GM21737 (cell line): ENCODE measurements around the gene LRRC32.

Source experiments
- ATAC-seq: cut with Tn5 transposase; IDR thresholded peaks from one replicate; pipeline ENCODE4 v1.9.1; 2021; ENCODE audit warnings: mild to moderate bottlenecking, moderate library complexity; ENCODE audit not compliant: unreplicated experiment

Gene LRRC32

DNA sequence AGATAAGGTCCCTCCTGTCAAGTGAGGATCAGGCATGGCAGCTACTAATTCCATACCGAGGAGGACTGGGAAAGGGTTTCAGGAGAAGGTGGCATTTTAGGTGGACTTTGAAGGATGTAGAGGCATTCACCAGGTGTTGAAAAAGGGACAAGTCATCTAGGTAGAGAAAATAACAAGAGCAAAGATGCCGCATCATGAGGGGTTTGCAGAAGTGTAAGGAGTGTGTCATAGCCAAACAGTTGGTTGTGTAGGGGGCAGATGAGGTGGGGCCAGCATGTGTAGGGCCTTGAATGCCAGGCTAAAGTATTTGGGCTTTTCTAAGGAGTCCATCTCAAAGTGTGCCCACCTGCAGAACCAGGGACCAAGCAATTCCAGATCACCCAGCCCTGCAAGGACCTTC lies 11.6 kb upstream of the LRRC32 start:
- no peak for ATAC-seq

DNA sequence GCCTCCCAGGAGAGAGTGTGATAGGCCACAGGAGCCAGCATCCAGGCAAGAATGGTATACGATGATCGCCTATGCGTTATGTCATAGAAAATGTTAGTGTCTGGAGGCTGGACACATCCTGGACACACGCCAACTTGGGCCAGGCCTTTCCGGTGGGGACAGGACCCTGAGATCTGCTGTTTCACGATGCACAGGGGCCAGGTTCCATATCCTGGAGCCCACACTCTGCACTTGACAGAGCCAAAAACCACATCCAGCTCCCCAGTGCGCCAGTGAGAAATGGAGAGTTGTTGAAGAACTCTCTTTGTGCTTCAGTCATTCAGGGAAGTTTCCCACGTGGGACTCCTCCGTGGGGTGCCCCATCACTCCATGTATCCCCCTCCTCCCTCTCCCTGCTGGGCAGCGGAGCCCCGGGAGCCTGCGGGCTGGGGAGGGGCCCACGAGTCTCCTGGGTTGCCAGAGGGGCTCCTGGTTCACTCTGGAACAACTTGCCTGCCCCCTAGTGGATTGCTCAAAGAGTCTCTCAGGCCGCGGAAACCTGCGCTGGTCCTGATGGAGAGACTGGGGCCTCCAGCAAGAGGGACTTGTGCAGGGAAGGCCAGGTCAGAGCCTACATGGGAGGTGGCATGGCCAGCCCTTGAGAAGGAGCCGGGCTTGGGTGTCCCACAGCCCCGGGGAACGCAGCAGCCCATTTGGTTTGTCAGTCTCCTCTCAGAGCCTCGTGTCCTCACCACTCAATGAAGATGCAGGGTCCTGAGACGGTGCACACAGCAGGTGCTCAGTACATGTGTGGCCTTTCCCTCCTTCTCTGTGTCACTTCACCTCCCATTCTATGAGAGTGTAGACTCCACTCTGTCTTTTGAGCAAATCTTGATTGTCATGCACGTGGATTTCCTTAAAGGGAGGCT lies 10.2 kb upstream of the LRRC32 start:
- no peak for ATAC-seq

DNA sequence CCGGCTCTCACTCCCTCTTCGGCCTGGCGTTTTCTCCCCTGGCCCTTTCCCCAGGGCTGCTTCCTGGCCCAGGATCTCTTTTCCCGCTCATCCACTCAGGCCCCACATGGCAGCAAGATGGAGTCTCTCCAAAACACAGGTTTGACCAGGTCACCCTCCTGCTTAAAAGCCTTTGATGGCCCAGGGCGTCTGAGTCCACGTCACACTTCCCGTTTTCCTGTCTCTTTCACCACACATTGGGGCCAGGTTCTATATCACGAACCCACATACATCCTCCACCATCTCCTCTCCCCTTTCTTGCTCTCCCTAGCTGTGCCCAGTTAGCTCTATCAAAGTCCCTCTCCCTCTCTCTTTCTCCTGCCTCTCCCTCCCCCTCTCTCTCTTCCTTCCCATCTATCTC lies 7.8 kb upstream of the LRRC32 start:
- no peak for ATAC-seq

DNA sequence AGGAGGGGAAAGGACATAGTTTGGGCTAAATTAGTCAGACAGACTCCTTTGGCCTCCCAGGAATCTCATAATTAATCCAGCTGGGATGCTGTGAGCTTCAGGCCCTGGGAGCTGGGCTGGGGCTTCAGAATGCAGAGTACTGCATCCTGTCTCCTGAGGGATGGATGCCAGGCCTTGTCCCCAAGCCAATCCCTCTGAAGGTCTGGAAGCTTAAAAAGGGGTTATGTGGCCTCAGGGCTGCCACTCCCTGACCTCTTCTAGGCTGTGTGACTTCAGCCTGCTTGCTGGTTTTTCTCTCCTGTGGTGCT lies 6.9 kb upstream of the LRRC32 start:
- no peak for ATAC-seq

DNA sequence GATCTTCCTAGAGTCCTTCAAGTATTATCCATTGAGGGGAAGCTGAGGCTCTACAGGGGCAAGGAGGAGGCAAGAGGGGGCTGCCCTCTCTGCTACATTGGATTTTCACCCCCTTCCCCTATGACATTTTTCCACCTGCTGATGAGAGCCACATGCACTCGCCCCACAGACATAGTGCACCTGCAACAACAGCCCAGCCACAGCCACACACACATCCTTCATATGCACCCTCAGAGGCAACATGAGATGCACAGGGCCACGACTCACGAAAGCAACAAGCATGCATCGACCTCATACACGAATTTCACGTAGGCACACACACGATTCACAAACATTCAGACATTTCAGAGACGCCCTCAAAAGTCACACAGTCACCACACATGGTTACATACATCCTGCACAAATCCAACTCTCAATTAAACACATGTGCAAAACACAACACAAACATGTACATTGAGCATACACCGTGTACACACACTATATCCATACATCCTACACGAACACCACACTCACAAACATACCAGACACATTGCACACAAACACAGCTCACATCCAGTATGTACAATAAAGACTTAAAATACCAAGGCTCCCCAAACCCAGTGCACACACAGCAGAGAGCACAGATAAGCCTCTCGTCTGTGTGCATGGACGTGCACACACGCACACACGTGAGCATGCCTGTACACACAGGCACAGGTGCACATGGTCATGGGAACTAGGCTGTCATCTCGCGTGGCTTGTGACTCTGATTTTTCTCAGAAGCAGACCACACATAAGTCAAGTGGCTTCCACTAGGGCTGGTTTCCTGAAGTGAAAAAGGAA lies 6.3 kb upstream of the LRRC32 start:
- no peak for ATAC-seq

DNA sequence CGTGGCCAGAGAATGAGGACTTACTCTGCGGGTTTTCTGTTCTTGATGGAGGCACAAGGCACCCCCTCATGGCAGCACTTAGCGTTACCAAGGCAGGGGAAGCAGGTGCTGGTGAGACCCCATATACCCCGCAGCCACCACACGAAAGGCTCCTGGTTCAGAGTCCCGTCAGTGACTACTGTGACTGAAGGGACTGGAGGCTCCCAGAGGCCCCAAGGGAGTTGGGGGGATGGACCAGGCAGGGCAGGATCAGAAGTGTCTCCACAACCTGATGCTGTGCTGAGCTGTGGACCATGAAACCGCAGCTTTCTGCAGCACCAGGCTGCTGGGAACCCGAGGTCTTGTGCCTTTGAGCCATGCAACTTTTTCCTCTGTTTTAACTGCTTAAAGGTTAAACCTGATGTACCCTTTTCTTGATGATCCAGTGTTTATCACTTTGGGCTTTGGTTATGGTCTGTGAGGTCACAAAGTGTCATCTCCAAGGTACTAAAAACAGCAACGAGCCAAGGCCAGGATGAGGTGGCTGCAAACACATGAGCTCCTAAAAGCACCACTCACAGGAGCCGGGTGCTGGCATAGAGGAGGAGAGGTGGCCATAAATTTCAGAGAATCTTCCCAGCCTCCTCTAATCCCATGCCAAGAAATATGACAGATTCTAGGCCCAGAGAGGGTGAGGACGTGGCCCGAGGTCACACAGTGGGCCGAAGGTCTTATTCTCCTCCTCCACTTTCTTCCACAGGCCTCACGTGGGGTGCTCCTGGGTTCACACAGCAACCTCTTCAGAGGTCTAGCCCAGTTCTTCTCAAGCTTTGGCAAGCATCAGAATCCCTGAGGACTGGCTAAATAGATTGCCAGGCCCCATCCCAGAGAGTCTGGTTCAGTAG lies 4.2 kb upstream of the LRRC32 start:
- ATAC-seq = no peak

- no peak for ATAC-seq
These were observed 2.9 kb upstream of the LRRC32 start for GRCh38 chr11:76673176-76674142.

DNA sequence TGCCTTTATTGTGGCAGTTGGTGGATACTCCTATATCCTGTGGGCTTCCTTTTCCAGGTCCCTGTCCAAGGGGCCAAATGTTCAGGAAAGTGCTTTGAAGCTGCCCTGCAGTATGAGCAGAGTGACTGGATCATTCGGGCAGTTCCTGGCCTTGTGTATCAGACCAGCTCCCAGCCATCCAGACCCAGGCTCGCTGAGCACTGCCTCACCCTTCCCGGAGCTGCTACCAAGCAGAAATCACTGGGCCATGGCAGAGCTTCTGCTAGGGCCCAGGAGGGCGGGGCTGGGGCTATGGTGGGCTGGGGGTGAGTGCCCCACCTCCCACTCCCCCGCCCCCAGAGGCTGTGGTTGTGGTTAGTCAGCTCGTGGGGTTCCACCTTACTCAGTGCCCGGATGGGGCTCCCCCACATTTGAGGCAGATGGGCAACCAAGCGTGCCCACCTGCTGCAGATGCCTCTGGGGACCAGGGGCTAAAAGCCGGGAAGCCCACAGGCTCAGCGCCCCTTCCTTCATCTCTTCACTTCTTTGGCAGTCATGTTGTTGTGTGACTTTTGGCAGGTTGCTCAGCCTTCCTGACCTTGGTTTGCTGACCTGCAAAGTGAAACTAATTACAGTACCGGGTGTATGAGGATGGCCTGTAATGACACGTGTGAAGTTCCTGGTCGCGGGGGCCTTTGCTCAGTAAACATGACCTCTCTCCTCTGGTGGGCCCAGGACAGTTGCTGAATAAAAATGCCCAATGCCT lies 2.1 kb upstream of the LRRC32 start:
- ATAC-seq = peak; percentile 53

DNA sequence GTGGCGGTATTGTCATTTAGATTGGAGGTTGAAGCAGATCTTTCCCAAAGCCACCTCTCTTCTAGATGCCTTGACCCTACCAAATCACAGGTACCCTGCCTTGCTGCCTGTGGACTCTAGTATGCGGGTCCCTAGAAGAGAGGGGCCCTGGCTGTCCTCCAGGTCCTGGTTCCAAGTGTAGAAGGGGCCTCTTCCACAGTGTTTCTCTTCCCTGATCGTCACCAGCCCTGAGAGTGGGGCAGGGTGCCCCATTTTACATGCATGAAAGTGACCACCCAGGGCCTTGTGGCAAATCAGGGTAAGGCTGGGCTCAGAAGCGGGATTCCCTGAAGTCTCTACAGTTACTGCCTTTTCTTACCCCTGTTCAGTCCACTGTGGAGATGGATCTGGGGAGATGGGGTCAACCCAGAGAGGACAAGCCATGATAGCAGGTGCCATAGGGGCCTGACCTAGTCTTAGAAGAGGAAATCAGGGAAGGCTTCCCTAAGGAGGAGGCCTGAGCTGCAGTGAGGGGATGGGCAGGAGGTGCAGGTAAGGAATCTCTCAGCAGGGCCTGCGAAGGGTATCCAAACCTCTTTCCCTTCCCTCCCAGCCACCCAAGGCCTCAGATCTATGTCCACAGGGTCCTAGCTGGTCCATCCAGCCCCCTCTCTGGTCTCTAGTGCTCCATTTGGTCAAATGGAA lies 1.2 kb upstream of the LRRC32 start:
- no peak for ATAC-seq

DNA sequence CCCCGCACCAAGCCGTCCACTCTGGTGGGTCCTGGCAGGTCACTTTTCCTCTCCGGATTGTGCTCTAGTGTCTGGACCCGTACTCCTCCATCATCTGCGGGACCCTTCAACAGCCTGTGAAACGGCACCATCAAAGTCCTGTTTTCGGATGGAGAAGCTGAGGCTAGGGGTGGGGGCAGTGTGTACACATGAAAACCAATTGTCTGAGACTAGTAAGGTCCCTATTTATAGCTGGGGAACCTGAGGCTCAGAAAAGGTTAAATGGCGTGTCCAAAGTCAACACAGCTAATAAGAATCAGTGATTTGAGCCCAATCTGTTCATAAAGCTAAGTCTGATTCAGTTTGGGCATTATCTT lies 668 bp upstream of the LRRC32 start:
- ATAC-seq = no peak

- ATAC-seq = no peak
These were observed 554 bp downstream of the LRRC32 start for GRCh38 chr11:76669901-76670484.

DNA sequence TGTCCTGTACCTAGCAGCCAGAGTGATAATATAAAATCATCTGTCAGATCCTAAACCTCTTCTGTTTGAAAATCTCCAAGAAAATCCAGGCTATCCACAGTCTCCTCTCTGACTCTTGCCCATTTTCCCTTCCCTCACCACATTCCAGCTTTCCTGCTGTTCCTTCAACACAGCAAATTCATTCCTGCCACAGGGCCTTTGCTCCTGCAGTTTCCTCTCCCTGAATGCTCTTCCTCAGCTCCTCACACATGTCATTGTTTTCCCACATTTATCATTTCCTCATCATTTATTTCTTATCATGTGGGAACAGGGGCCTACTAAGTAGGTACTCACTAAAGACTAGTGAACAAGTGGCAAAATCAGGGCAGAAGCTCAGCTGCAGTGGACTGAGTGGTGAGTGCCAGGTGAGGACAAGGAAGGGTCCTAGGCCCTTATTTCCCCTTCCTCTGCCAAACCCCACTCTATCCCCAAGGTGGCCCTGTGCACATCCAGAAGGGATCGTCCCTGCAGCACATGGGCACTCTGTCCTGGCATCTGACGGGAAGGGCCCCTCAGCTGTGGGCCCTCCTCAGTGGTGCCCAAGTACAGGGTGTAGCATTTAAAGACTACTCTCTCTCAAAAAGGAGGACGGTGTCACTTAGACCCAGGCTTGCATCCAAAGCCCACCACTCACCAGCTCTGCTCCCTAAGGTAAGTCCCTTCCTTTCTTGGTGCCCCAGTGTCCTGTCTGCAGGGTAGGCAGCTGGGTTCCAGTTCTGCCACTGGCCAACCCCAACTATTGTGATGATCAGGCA lies 2.0 kb downstream of the LRRC32 start:
- ATAC-seq = no peak

DNA sequence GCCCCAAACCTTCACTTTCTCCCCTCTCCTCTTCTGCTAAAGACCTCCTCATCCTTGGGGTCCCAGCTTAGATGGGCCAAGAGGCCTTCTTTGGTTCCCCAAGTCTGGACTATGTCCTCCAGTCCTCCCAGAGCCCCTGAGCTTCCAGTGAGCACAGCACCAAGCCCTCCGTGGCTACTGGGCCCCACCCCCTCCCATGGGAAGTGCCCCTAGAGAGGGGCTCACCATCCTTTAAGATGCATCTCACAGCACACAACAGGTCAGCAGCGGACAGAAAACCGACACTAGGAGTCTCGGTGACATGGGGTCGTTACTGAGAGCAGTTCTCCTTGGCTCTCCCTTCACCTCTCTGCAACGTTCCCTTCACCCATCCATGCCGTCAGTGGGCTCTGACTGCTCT lies 2.7 kb downstream of the LRRC32 start:
- no peak for ATAC-seq

GRCh38 chr11:76667271-76667818 lies 3.2 kb downstream of the LRRC32 start:
- no peak for ATAC-seq

DNA sequence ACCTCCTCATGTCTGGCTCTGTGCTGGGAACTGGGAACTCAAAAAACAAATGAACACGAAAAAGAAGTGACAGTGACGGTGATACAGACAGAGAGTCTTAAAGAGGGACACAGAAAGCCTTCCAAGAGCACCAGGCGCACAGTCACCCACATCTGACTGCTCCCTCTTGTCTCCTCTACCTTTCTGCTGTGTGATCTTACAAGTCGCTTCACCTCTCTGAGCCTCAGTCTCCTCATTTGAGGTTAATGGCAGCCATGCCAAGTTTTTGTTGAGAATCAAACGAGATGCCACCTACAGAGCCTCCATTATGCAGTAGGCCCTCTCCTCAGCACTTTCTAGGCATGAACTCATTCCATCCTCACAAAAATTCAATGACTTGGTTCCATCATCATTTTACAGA lies 3.7 kb downstream of the LRRC32 start:
- no peak for ATAC-seq

- ATAC-seq = peak; percentile 60
These were observed 4.1 kb downstream of the LRRC32 start for GRCh38 chr11:76666408-76666807.

GRCh38 chr11:76665921-76666351 lies 4.6 kb downstream of the LRRC32 start:
- no peak for ATAC-seq
